Measurements from ENCODE around the gene ROS1.

DNA sequence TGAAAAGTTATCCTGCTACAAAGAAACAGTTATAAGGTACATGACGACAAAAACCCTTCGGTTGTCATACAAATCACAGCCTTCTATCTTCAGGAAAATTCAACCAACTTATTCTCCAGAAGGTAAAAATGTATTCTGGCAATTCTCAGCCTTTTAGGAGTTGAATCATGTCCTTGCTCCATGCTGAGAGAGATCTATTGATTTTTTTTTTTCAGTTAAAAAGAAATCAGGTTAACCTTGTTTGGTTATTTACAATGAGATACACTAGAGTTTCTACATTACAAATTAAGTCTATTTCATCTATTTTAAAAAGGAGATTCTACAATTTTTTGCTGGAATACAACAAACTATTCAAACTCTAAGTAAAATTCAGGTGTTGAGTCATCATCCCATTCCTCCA is 45.4 kb downstream of the ROS1 start:
- no peak for TF ChIP-seq TAF1 (IDR thresholded peaks at IDR 0.05; ENCODE audit: borderline replicate concordance, low read depth, low read length)
- TF ChIP-seq POLR2AphosphoS5 (IDR thresholded peaks at IDR 0.05; ENCODE audit: low read depth, low read length): no peak
- TF ChIP-seq POLR2A (IDR thresholded peaks at IDR 0.05; ENCODE audit: low read depth, low read length): no peak

Data from GM12892 (cell line).